GM12878 (cell line): ENCODE results near the gene MYO1E. TPM values are rescaled to one million over a fixed set of nuclear protein-coding genes. Genes with fewer than 3 reads are reported as not detected.

Source experiments
- ATAC-seq: fragments of 200-7000 bp; cut with Tn5 transposase; 3 replicates; pipeline ENCODE4 v1.9.1; 2020; ENCODE audit warnings: mild to moderate bottlenecking, moderate library complexity
- BruUV-seq: library from RNA; stranded (reverse); fragments of 400-500 nt; replicated peaks from 2 replicates; lab custom pipeline; 2021; lab: Mats Ljungman, UMichigan
- CTCF ChIA-PET: fragments of 300-600 bp; sonication (Branson Sonifier 250); formaldehyde crosslinking; extraction: SDS; loops from one replicate; lab custom pipeline; 2021; ENCODE audit warnings: inconsistent platforms; lab: Yijun Ruan, JAX
- POLR2A ChIA-PET: fragments of 350-600 bp; formaldehyde crosslinking; extraction: SDS; loops from one replicate; lab custom pipeline; 2021; ENCODE audit warnings: inconsistent platforms; lab: Charles Lee
- RAD21 ChIA-PET: fragments of 300-600 bp; sonication (Branson Sonifier 250); formaldehyde crosslinking; loops from one replicate; lab custom pipeline; 2023; ENCODE audit warnings: antibody characterized with exemption; ENCODE audit not compliant: unreplicated experiment; lab: Charles Lee
- SMC1A ChIA-PET: fragments of 300-600 bp; sonication (Branson Sonifier 250); formaldehyde crosslinking; loops from one replicate; lab custom pipeline; 2023; ENCODE audit not compliant: unreplicated experiment, uncharacterized antibody; lab: Charles Lee
- DNase-seq: peaks from one replicate; pipeline ENCODE4 v3.0.0-alpha.2; 2011; ENCODE audit warnings: low read depth, low spot score
- FAIRE-seq: peaks from 3 replicates; lab custom pipeline; 2011; peaks lifted over from hg19 to GRCh38; lab: Jason Lieb, UNC
- H2AFZ ChIP-seq: 2 replicates; pipeline ENCODE4 v1.6.0; 2011; ENCODE audit warnings: low read depth, low read length, control low read depth; ENCODE audit not compliant: control insufficient read depth
- H3K27ac ChIP-seq: 2 replicates; pipeline ENCODE4 v1.5.1; 2011; ENCODE audit warnings: control low read depth; ENCODE audit not compliant: control insufficient read depth, insufficient read depth
- H3K27me3 ChIP-seq, 2 experiments: replicated peaks in 1 of 2; 2 replicates each; pipeline versions ENCODE4 v1.6.0 to v1.6.1; 2011; ENCODE audit warnings: low read length in 1 of 2; ENCODE audit not compliant: control insufficient read depth in 2 of 2, insufficient read depth in 2 of 2
- H3K36me3 ChIP-seq, 2 experiments: 2 replicates each; pipeline ENCODE4 v1.5.1; 2011; ENCODE audit warnings: low read length in 1 of 2; ENCODE audit not compliant: control insufficient read depth in 2 of 2, insufficient read depth in 2 of 2
- H3K4me1 ChIP-seq: 2 replicates; pipeline ENCODE4 v1.6.1; 2011; ENCODE audit warnings: mild to moderate bottlenecking, low read length, moderate library complexity, mixed read lengths; ENCODE audit not compliant: control insufficient read depth, insufficient read depth
- H3K4me2 ChIP-seq: 2 replicates; pipeline ENCODE4 v1.6.0; 2011; ENCODE audit warnings: control low read depth; ENCODE audit not compliant: control insufficient read depth, insufficient read depth
- H3K4me3 ChIP-seq: fragments of 200-600 bp; sonication (generic); 2 replicates; pipeline ENCODE4 v1.5.1; 2016
- H3K79me2 ChIP-seq: 2 replicates; pipeline ENCODE4 v1.6.0; 2011; ENCODE audit warnings: low read length; ENCODE audit not compliant: control insufficient read depth, insufficient read depth
- H3K9ac ChIP-seq: 2 replicates; pipeline ENCODE4 v1.8.0; 2011; ENCODE audit warnings: low read length, control low read depth, mixed read lengths; ENCODE audit not compliant: control insufficient read depth, insufficient read depth
- H3K9me3 ChIP-seq: replicated peaks from 3 replicates; pipeline ENCODE4 v1.5.1; 2011; ENCODE audit warnings: mild to moderate bottlenecking, low read length; ENCODE audit not compliant: control insufficient read depth, insufficient read depth
- H4K20me1 ChIP-seq: 2 replicates; pipeline ENCODE4 v1.6.0; 2011; ENCODE audit not compliant: control insufficient read depth, insufficient read depth
- BMI1 ChIP-seq: fragments of 450-650 bp; IDR thresholded peaks from 2 replicates; pipeline ENCODE4 v1.6.1; 2016; ENCODE audit warnings: mild to moderate bottlenecking, moderate library complexity, borderline replicate concordance
- CBFB ChIP-seq: IDR thresholded peaks from 2 replicates; pipeline ENCODE4 v1.6.1; 2016; ENCODE audit warnings: antibody characterized with exemption, low read depth
- CEBPZ ChIP-seq: fragments of 150-350 bp; IDR thresholded peaks from 2 replicates; pipeline ENCODE4 v1.6.1; 2016; ENCODE audit warnings: low read depth, low read length
- CHD1 ChIP-seq: IDR thresholded peaks from 2 replicates; pipeline ENCODE4 v1.6.1; 2012; ENCODE audit warnings: low read depth, low read length, improper control_type of control experiment
- ESRRA ChIP-seq: IDR thresholded peaks from 2 replicates; pipeline ENCODE4 v1.6.1; 2012; ENCODE audit warnings: mild to moderate bottlenecking, low read length, improper control_type of control experiment
- FOXK2 ChIP-seq: fragments of 450-650 bp; IDR thresholded peaks from 2 replicates; pipeline ENCODE4 v1.6.1; 2017; ENCODE audit warnings: mild to moderate bottlenecking, moderate library complexity
- GATAD2B ChIP-seq: fragments of 450-650 bp; conservative IDR thresholded peaks from 2 replicates; pipeline ENCODE4 v1.6.1; 2017; ENCODE audit warnings: low read depth, mild to moderate bottlenecking, moderate library complexity
- SIX5 ChIP-seq: IDR thresholded peaks from 2 replicates; pipeline ENCODE4 v1.6.1; 2011; ENCODE audit warnings: mild to moderate bottlenecking, low read depth, low read length, moderate library complexity; ENCODE audit not compliant: severe bottlenecking
- SMAD1 ChIP-seq: fragments of 450-650 bp; IDR thresholded peaks from 2 replicates; pipeline ENCODE4 v1.6.1; 2018; ENCODE audit warnings: mild to moderate bottlenecking, low read depth; ENCODE audit not compliant: partially characterized antibody
- SREBF1 ChIP-seq: IDR thresholded peaks from 2 replicates; pipeline ENCODE4 v1.6.1; 2012; ENCODE audit warnings: mild to moderate bottlenecking, low read length
- SUZ12 ChIP-seq: fragments of 200-600 bp; sonication (generic); IDR thresholded peaks from one replicate; pipeline ENCODE4 v1.6.1; 2018; ENCODE audit warnings: antibody characterized with exemption, mild to moderate bottlenecking; ENCODE audit not compliant: unreplicated experiment
- ZNF207 ChIP-seq: fragments of 450-650 bp; IDR thresholded peaks from 2 replicates; pipeline ENCODE4 v1.6.1; 2014; ENCODE audit warnings: antibody characterized with exemption, mild to moderate bottlenecking, borderline replicate concordance
- ZNF217 ChIP-seq: fragments of 450-650 bp; IDR thresholded peaks from 2 replicates; pipeline ENCODE4 v1.6.1; 2017; ENCODE audit warnings: antibody characterized with exemption, mild to moderate bottlenecking
- WGBS: methylation state at CpG from one replicate; pipeline ENCODE4 v1.1.6; 2016; ENCODE audit warnings: low lambda C conversion rate; ENCODE audit not compliant: insufficient replicate concordance, insufficient coverage; ENCODE audit errors: missing lambda C conversion rate; 5-methylcytosine and 5-hydroxymethylcytosine counted together
- in situ Hi-C: fragments of 300-500 bp; cut with MboI; formaldehyde crosslinking; loops from 9 replicates; pipeline ENCODE4 v1.14.3; 2018; ENCODE audit warnings: mixed read lengths
- intact Hi-C: fragments of 100-400 bp; cut with micrococcal nuclease; formaldehyde crosslinking; loops from one replicate; pipeline ENCODE4 v1.14.2; 2022; ENCODE audit not compliant: unreplicated experiment
- polyA plus RNA-seq, 11 experiments: library from polyadenylated mRNA; depleted of rRNA in 4 of 11; unstranded in 6 of 11; stranded (reverse) in 5 of 11; fragments of >200 nt; fragmentation: Nextera tagmentation in 4 of 11; fragmentation: Illumina TruSeq in 1 of 11; extraction: Ambion mirVana in 4 of 11; extraction: Trizol in 1 of 11; gene quantifications; 1 replicate in 1 of 11; 2 replicates in 10 of 11; pipeline versions ENCODE4 v1.2.1 to v1.2.3, GENCODE V29; 2011 to 2016; ENCODE audit warnings: inconsistent platforms in 2 of 11, missing spikeins in 2 of 11, low read depth in 1 of 11
- total RNA-seq, 4 experiments: library from RNA; depleted of rRNA in 3 of 4; stranded (reverse); fragments of >200 nt in 3 of 4; fragmentation: Illumina TruSeq in 1 of 4; extraction: Trizol in 1 of 4; gene quantifications; 2 replicates each; pipeline versions ENCODE4 v1.2.1 to v1.2.3, GENCODE V29; 2013 to 2021

The MYO1E gene
- total and polyA plus RNA-seq, 10 of the 15 experiments (the other 5 are each of a cell fraction or from before 2014, with no cell fraction given) = 10.3 to 266 (median 64.9) TPM

- DNase-seq = no peak
- Histone ChIP-seq H3K9me3 (peaks cover 1% of the 10 kb centered on the region), H3K79me2 (peaks cover 93% of the 10 kb centered on the region), H3K4me1 (peaks cover 73% of the 10 kb centered on the region), H3K36me3 (peaks cover 0 to 5% of the 10 kb centered on the region in 2 experiments; a peak in 1 of 4 replicates), H2AFZ (no peak overlapping the region), H3K4me3 (no peak overlapping the region), H3K27me3 (no peaks in the 10 kb centered on the region), H4K20me1 (no peaks in the 10 kb centered on the region), H3K9ac (no peak overlapping the region), H3K27ac (no peak overlapping the region), H3K4me2 (no peak overlapping the region)
- ChIA-PET CTCF (interaction anchor here (0.7 to 1.6 kb wide), 4 partner anchors 12 to 55 kb away, joined by 3 to 4 read pairs (median 4); no protein-coding TSS in a partner anchor), POLR2A (interaction anchor here (0.5 to 1.4 kb wide), 3 partner anchors 15 to 31 kb away, joined by 3 to 4 read pairs (median 4); no protein-coding TSS in a partner anchor), SMC1A (interaction anchor here (0.7 to 3.9 kb wide), 8 partner anchors 9 to 88 kb away, joined by 3 to 25 read pairs (median 6); no protein-coding TSS in a partner anchor), RAD21 (interaction anchor here (0.9 to 1.0 kb wide), 3 partner anchors 14 to 36 kb away, joined by 3 to 4 read pairs (median 3); no protein-coding TSS in a partner anchor)
- in situ Hi-C loops = no loop called here
- ATAC-seq = no peak
- FAIRE-seq = no peak
- BruUV-seq = no TSS peak
- WGBS = 86% methylated on average over 3 of the region's 3 CpGs
- intact Hi-C loops = no loop called here
- TF ChIP-seq ZNF207 (no peak), BMI1 (no peak), SIX5 (no peak), CHD1 (no peak), ZNF217 (no peak), SREBF1 (no peak), FOXK2 (no peak), SMAD1 (no peak), CEBPZ (no peak), CBFB (no peak), ESRRA (no peak), GATAD2B (no peak), SUZ12 (no peak)
These were observed 38.6 kb downstream of the MYO1E start for GRCh38 chr15:59334076-59334415.
